A549 (cell line): ENCODE data around the gene FAM20B.

Experiments
- CHD2 ChIP-seq: fragments of 150-350 bp; IDR thresholded peaks from 2 replicates; pipeline ENCODE4 v1.6.1; 2014; ENCODE audit warnings: low read length; ENCODE audit not compliant: partially characterized antibody
- ESRRA ChIP-seq: fragments of 150-350 bp; IDR thresholded peaks from 2 replicates; pipeline ENCODE4 v1.6.1; 2014; ENCODE audit warnings: mild to moderate bottlenecking, low read length, borderline replicate concordance
- FOSL2 ChIP-seq, 2 experiments: fragments of 450-650 bp in 1 of 2; fragments of >200 bp in 1 of 2; sonication (Bioruptor Twin) in 1 of 2; formaldehyde crosslinking; IDR thresholded peaks; 2 replicates each; pipeline versions ENCODE4 v1.5.0 to v1.6.1; 2016 to 2020; ENCODE audit warnings: mild to moderate bottlenecking in 1 of 2, moderate library complexity in 1 of 2
- HDAC2 ChIP-seq: fragments of 200-600 bp; sonication (generic); IDR thresholded peaks from 2 replicates; pipeline ENCODE4 v1.6.1; 2016
- NR3C1 ChIP-seq: fragments of >200 bp; sonication (Bioruptor Twin); formaldehyde crosslinking; IDR thresholded peaks from 3 replicates; pipeline ENCODE4 v1.6.1; 2017
- POLR2AphosphoS2 ChIP-seq: conservative IDR thresholded peaks from 2 replicates; pipeline ENCODE4 v1.6.1; 2012; ENCODE audit warnings: low read length, improper control_type of control experiment, inconsistent platforms
- ZNF302 ChIP-seq: fragments of 250-450 bp; sonication (Bioruptor Pico); IDR thresholded peaks from 2 replicates; pipeline ENCODE4 v1.9.0; 2021; ENCODE audit warnings: inconsistent platforms, mild to moderate bottlenecking, moderate library complexity
- TF ChIP-seq, protein P1 (sequence below): fragments of 150-350 bp; IDR thresholded peaks from 2 replicates; pipeline ENCODE4 v1.6.1; 2014; ENCODE audit warnings: low read depth, mild to moderate bottlenecking, low read length
- TF ChIP-seq, protein P2 (sequence below): fragments of >200 bp; sonication (Bioruptor Twin); formaldehyde crosslinking; IDR thresholded peaks from 3 replicates; pipeline ENCODE4 v1.5.1; 2016
- TF ChIP-seq, protein P3 (sequence below): IDR thresholded peaks from 2 replicates; pipeline ENCODE4 v1.6.1; 2012

DNA sequence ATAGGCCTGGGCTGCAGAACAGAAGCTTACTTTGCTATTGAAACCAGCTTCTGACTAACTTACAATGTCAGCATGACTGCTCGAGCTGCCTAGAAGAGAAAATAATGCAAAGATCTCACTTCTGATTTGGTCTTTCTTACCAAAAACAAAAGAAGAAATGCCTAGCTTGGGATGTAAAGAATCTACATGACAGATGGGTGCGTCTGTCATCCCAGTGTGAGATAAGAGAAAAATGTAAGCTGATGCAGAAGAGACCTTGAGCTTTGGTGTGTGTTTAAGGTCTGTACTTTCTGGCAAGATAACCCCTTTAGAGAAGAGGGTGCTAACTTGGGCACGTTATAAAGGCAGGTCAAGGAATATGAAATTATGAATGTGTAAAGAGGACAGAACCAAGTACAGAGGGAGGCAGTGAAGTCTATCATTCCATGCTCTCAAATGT lies 3.6 kb downstream of the FAM20B start:
- TF ChIP-seq ESRRA: no peak
- no peak for TF ChIP-seq ZNF302 (CRISPR knock-in tag)
- TF ChIP-seq, protein P1, sequence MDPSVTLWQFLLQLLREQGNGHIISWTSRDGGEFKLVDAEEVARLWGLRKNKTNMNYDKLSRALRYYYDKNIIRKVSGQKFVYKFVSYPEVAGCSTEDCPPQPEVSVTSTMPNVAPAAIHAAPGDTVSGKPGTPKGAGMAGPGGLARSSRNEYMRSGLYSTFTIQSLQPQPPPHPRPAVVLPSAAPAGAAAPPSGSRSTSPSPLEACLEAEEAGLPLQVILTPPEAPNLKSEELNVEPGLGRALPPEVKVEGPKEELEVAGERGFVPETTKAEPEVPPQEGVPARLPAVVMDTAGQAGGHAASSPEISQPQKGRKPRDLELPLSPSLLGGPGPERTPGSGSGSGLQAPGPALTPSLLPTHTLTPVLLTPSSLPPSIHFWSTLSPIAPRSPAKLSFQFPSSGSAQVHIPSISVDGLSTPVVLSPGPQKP: no peak
- no peak for TF ChIP-seq CHD2
- TF ChIP-seq, protein P2, sequence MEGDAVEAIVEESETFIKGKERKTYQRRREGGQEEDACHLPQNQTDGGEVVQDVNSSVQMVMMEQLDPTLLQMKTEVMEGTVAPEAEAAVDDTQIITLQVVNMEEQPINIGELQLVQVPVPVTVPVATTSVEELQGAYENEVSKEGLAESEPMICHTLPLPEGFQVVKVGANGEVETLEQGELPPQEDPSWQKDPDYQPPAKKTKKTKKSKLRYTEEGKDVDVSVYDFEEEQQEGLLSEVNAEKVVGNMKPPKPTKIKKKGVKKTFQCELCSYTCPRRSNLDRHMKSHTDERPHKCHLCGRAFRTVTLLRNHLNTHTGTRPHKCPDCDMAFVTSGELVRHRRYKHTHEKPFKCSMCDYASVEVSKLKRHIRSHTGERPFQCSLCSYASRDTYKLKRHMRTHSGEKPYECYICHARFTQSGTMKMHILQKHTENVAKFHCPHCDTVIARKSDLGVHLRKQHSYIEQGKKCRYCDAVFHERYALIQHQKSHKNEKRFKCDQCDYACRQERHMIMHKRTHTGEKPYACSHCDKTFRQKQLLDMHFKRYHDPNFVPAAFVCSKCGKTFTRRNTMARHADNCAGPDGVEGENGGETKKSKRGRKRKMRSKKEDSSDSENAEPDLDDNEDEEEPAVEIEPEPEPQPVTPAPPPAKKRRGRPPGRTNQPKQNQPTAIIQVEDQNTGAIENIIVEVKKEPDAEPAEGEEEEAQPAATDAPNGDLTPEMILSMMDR: no peak
- no peak for TF ChIP-seq POLR2AphosphoS2
- TF ChIP-seq FOSL2 (IDR thresholded peaks at IDR 0.05): no peak
- TF ChIP-seq FOSL2 (CRISPR knock-in tag; IDR thresholded peaks at IDR 0.05): no peak
- TF ChIP-seq, protein P3, sequence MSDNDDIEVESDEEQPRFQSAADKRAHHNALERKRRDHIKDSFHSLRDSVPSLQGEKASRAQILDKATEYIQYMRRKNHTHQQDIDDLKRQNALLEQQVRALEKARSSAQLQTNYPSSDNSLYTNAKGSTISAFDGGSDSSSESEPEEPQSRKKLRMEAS: no peak
- TF ChIP-seq HDAC2: no peak
- TF ChIP-seq NR3C1: no peak
